ENCODE data around the gene NAV3. TPM values are rescaled to one million over a fixed set of nuclear protein-coding genes. Genes with fewer than 3 reads are reported as not detected.

The NAV3 gene, protein sequence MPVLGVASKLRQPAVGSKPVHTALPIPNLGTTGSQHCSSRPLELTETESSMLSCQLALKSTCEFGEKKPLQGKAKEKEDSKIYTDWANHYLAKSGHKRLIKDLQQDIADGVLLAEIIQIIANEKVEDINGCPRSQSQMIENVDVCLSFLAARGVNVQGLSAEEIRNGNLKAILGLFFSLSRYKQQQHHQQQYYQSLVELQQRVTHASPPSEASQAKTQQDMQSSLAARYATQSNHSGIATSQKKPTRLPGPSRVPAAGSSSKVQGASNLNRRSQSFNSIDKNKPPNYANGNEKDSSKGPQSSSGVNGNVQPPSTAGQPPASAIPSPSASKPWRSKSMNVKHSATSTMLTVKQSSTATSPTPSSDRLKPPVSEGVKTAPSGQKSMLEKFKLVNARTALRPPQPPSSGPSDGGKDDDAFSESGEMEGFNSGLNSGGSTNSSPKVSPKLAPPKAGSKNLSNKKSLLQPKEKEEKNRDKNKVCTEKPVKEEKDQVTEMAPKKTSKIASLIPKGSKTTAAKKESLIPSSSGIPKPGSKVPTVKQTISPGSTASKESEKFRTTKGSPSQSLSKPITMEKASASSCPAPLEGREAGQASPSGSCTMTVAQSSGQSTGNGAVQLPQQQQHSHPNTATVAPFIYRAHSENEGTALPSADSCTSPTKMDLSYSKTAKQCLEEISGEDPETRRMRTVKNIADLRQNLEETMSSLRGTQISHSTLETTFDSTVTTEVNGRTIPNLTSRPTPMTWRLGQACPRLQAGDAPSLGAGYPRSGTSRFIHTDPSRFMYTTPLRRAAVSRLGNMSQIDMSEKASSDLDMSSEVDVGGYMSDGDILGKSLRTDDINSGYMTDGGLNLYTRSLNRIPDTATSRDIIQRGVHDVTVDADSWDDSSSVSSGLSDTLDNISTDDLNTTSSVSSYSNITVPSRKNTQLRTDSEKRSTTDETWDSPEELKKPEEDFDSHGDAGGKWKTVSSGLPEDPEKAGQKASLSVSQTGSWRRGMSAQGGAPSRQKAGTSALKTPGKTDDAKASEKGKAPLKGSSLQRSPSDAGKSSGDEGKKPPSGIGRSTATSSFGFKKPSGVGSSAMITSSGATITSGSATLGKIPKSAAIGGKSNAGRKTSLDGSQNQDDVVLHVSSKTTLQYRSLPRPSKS (N-terminal part only)
- not detected for total RNA-seq

DNA sequence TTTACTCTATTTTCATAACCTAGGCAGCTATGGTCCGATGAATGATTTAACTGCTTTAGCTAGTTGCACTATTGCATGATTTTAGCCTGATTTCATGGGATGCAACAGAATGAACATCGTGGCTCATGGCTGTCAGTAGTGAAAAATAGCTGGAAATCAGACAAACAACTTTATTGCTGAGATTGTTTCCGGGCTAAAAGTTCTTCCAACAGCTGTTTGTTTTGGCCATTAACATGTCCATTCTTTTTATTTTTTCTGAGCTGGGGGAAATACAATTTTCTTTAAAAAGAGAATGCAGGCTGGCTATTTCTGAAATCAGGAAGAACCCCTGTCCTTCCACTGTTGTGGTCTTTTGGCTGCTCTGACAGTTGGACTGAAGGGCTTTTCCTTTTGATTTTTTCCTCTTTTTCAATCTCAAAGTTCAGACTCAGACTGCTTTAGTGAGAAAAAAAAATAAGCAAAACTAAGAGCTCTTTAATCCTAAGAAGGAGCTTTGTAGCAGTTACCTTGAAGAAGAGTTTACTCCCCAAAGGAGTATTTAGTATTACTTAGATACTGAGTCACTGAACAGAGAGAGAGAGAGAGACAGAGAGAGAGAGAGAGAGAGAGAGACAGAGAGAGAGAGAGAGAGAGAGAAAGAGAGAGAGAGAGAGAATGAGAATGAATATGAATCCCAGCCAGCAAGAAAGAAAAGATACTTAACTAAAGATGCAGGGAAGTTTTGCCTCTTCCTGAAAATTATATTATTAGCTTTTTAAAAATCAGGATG lies at the start of gene NAV3:
NAV3 (plus strand) TSS at position 312 of the 769 bp plus-strand sequence. CDS start 568 bp downstream, outside the sequence.
- DNase-seq (ENCODE audit: low spot score in 2 of 2): no peak
- H3K36me3 Mint-ChIP-seq: no peaks in the 10 kb centered on the region

DNA sequence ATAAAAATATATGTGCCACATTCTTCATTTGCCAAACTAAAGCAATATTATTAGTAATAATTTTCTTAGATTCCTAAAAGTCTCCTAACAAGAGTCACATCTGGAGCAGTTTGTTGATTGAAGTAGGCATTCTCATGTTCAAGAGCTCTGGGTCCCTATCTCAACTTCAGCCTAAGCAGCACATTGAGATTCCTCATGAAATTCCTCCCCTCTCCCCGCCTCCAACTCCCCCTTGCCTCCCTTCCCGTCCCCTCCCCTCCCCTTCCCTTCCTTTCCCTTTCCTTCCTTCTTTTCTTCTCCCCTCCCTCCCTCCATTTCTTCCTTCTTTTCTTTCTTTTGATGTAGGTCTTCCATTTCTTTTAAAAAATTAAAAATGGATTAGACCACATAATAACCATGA lies 48.7 kb upstream of the NAV3 start:
- ATAC-seq: no peak
- Mint-ChIP-seq H3K36me3 (no peaks in the 10 kb centered on the region), H3K9me3 (peaks cover 11 to 22% of the 10 kb centered on the region in 2 donors), H3K27ac (no peak overlapping the region)
- DNase-seq (ENCODE audit: low spot score in 2 of 2): no peak

More for the DNA sequence above, at the start of gene NAV3:
- no peak for ATAC-seq
- H3K27ac Mint-ChIP-seq: peak within 1 kb of the TSS in 1 of 2 donors; percentile 29
- no peaks in the 10 kb centered on the region for H3K9me3 Mint-ChIP-seq

DNA sequence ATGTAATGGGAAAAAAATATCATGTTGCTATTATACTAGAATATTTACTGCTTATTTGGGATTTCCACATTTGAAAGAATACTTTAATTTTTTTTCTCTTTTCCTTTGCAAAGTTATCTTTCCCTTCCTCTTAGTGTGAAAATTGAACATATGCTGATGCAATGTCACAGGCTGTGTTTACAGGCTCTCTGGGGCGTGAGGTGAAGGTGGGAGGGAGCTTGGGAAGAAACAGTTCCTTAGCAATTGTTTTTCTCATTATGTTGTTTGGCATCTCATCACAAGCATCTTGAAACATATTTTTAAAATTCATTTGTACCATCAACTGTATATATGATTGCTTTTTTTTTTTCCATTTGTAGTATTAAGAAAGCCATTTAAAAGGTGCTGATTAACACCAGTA lies 47.9 kb upstream of the NAV3 start:
- Mint-ChIP-seq H3K36me3 (no peaks in the 10 kb centered on the region), H3K27ac (no peak overlapping the region), H3K9me3 (peaks cover 11 to 22% of the 10 kb centered on the region in 2 donors)
- no peak for ATAC-seq
- no peak for DNase-seq (ENCODE audit: low spot score in 2 of 2)

DNA sequence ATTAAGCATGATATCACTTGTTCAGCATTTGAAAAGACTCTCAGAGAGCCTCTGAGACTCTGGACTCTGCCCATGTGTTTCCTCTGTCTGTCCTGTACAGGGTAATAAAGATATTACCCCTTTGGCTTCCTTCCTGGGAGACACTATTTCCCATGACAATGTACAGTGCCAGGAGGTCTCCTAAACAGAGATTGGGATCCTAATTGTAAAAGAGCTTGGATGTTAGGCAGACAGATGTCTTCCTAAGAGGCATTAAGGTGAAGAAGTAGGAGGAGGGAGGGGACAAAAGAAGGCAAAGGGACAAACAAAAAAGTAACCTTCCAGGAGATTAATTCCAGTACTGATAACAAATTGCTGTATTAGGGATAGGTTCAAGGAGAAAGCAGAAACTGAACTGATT lies 45.5 kb upstream of the NAV3 start:
- ATAC-seq (no peak), DNase-seq (ENCODE audit: low spot score in 2 of 2) (no peak)
- H3K36me3 Mint-ChIP-seq: no peaks in the 10 kb centered on the region
- no peak overlapping the region for H3K27ac Mint-ChIP-seq
- H3K9me3 Mint-ChIP-seq: peaks cover 16 to 28% of the 10 kb centered on the region in 2 donors

DNA sequence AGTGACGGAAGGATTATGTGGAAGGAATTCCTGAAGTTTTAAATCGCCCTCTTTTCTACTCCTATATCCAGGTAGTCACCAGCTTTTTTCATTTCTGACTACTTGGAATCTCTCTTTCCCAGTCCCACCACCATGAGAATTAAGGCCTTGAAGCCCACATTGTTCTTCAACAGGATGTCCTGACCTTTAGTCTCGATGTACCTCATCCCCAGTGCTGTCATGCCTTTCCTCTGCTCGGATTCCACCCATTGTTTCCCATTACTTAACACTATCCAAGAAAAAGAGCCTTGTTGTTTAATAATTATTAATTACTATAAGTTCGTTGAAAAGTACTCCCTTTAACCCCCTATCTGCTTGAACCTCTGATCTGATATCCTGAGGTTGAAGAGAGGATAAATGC lies 44.0 kb upstream of the NAV3 start:
- no peak for DNase-seq (ENCODE audit: low spot score in 2 of 2)
- H3K36me3 Mint-ChIP-seq: no peaks in the 10 kb centered on the region
- ATAC-seq: no peak
- no peak overlapping the region for H3K27ac Mint-ChIP-seq
- peaks cover 17 to 27% of the 10 kb centered on the region in 2 donors for H3K9me3 Mint-ChIP-seq

DNA sequence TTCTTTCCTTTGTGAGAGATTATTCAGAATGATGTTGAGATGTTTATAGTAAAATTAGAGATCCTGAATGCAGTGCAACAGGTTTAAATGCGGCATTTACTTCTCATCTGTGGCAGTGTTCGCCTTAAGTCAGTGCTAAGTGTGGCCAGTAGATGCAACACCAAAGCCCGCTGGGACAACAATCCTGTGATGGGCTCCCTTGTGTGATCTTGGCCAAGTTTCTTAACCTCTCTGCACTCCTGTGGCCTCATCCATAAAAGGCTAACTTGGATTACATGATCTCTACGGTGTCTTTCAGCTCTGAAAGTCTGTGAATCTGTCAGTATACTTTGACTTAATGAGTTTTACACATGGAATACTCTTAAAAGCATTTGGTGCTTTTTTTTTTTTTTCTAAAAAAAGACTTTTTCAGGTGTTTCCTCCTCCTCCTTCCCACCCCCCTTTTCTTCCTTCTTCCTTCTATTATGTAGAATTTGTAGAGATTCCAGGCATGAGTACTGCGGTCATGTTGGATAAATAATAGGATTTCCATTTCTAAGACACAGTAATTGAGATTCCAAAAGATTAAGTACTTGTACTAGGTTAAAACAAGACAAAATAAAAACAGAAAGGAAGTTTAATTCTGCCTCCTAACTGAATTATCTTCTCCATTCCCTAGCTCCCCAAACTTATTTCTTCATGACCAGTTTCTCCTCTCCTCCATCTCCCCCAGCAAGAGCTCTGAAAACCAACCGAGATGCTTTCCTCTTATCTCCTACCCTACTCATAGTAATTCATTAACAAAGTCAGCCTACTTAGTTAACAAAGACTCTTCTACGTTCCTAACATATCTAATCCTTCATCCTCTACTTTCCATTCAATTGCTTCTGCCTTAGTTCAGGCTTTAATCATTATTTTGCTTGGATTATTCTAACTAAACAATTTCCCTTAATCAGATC lies 42.2 kb upstream of the NAV3 start:
- ATAC-seq: no peak
- no peak overlapping the region for H3K27ac Mint-ChIP-seq
- DNase-seq (ENCODE audit: low spot score in 2 of 2): no peak
- H3K36me3 Mint-ChIP-seq: no peaks in the 10 kb centered on the region
- peaks cover 16 to 25% of the 10 kb centered on the region in 2 donors for H3K9me3 Mint-ChIP-seq

DNA sequence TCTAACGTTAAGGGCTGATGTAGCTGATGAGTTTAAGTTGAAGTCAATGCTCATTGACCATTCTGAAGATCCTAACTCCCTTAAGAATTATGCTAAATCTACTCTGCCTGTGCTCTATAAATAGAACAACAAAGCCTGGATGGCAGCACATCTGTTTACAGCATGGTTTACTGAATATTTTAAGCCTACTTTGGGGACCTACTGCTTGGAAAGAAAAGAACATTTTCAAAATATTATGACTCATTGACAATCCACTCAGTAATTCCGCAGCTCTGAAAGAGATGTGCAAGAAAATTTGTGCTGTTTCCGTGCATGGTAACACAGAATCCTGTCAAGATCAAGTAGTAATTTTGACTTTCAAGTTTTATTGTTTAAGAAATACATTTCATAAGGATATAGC lies 35.0 kb upstream of the NAV3 start:
- peaks cover 6 to 11% of the 10 kb centered on the region in 2 donors for H3K9me3 Mint-ChIP-seq
- ATAC-seq (no peak), DNase-seq (ENCODE audit: low spot score in 2 of 2) (no peak)
- H3K36me3 Mint-ChIP-seq: no peaks in the 10 kb centered on the region
- no peak overlapping the region for H3K27ac Mint-ChIP-seq

DNA sequence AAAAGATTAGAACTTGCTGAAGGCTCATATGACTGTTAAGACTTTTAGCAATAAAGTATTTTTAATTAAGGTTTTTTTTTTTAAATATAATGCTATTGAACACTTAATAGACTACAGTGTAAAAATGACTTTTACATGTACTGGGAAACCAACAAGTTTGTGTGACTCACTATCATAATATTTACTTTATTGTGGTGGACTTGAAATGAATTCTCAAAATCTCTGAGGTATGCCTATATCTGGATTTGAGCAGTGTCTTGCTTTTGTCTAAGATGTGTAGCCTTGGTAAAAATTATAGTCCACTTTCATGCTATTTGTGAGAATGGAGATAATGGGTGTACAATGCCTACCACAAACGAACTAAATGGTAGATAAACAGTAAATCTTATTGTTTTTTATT lies 33.9 kb upstream of the NAV3 start:
- DNase-seq (ENCODE audit: low spot score in 2 of 2): no peak
- Mint-ChIP-seq H3K36me3 (no peaks in the 10 kb centered on the region), H3K27ac (no peak overlapping the region), H3K9me3 (peaks cover 4 to 8% of the 10 kb centered on the region in 2 donors)
- ATAC-seq: no peak

DNA sequence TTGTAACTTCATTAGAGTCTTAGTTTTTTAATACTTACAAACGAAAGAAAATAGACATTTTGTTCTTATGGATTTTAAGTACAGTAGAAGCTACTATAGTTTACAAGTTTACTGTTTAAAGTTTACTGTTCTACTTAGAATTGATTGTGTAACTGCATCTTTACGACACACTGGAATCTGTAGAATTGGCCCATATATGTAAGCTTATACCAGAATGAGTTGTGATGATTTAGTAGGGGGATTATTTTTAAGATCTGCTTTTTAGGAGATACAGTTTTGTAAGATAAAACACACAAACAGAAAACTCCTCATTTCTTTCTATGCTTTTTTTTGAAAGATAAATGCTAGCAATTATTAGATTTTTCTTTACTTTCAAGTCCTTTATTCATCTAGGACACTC lies 30.2 kb upstream of the NAV3 start:
- H3K27ac Mint-ChIP-seq: no peak overlapping the region
- H3K9me3 Mint-ChIP-seq: peaks cover 6 to 20% of the 10 kb centered on the region in 2 donors
- DNase-seq (ENCODE audit: low spot score in 2 of 2) (no peak), ATAC-seq (no peak)
- H3K36me3 Mint-ChIP-seq: no peaks in the 10 kb centered on the region

DNA sequence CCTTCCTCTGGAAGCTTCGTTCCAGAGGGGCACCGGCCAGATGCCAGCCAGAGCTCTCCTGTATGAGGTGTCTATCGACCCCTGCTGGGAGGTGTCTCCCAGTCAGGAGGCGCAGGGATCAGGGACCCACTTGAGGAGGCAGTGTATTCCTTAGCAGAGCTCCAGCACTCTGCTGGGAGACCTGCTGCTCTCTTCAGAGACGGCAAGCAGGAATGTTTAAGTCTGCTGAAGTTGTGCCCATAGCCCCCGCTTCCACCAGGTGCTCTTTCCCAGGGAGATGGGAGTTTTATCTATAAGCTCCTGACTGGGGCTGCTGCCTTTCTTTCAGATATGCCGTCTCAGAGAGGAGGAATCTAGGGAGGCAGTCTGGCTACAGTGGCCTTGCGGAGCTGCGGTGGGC lies 22.2 kb upstream of the NAV3 start:
- ATAC-seq: no peak
- Mint-ChIP-seq H3K9me3 (peaks cover 27 to 32% of the 10 kb centered on the region in 2 donors), H3K36me3 (peaks cover 0 to 4% of the 10 kb centered on the region in 2 donors), H3K27ac (no peak overlapping the region)
- no peak for DNase-seq (ENCODE audit: low spot score in 2 of 2)

DNA sequence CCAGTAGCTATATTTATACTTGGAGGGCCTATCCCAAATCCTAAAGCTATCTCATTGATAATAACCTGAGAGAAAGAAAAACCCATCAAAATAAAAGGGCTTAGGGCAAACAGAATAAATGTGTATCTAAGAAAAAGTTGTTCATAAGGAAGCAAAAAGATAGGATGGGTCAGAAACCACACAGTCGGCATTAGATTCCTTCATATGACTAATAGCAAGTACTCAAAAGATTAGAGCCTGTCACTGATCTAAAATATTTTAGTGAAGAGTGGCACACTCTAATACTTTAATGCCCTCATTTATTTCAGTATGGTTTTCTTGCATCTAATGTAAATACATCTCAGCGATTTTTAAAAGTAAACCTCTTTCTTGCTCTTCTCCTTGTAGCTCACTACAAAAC lies 17.1 kb upstream of the NAV3 start:
- peaks cover 4 to 8% of the 10 kb centered on the region in 2 donors for H3K9me3 Mint-ChIP-seq
- H3K27ac Mint-ChIP-seq: no peak overlapping the region
- no peak for DNase-seq (ENCODE audit: low spot score in 2 of 2)
- H3K36me3 Mint-ChIP-seq: peaks cover 0 to under 1% of the 10 kb centered on the region in 2 donors
- no peak for ATAC-seq

DNA sequence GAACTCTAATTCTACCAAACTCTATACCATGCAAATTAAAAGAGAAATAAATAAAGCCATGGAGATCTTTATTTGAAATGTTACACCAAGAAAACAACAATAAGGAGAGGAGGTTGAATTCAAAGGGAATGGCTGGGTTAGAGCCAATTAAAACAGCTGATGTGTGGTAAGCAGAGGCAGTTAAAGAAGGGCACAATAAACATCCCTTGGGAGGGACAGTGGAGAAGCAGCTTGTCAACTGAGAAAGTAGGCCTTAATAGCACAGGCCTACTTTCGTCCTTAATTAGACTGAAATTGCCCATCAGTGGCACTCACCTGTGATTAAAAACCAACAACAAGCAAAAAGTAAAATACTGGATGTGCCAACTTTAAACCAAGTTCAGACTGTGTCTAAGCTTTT lies 16.3 kb upstream of the NAV3 start:
- no peaks in the 10 kb centered on the region for H3K36me3 Mint-ChIP-seq
- no peak for DNase-seq (ENCODE audit: low spot score in 2 of 2)
- ATAC-seq: no peak
- no peak overlapping the region for H3K27ac Mint-ChIP-seq
- peaks cover 4 to 8% of the 10 kb centered on the region in 2 donors for H3K9me3 Mint-ChIP-seq

DNA sequence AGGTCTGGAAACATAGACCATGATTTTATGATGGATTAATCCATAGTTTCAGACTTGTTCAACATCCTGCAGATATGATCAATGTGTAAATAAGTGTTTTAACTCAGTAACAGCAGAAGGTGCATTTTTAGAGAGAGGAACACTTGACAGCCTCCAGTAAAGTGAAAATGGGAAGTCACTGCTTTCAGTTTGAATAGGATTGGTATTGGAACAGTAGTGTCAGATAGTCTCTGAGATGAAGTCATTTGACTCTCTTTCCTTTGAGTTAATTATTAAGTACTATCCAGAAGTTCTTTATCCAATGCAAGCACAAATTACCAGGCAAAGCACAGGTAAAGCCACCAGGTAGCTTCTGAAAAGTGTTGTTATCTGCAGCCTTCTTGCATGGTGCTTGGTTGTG lies 14.5 kb upstream of the NAV3 start:
- DNase-seq (ENCODE audit: low spot score in 2 of 2) (no peak), ATAC-seq (no peak)

DNA sequence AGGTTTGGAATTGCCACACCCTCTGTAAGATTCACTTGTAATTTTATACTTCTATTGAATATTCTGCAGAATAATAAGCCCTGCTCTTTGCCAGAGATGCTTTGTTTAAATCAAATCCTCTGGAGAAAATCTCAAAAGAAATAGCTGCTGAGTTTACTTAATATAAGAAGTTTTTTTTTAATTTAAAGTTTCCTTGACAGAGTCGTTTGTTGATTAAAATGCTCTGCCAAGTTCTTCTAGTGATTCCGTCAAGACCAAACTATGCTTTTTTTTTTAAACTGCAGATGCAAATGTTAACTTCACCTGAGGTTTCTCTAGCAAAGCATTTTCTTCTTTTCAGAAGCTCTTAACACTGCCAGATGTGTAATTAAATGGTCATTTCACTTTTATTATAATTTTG lies 13.4 kb upstream of the NAV3 start:
- ATAC-seq (no peak), DNase-seq (ENCODE audit: low spot score in 2 of 2) (no peak)
- Mint-ChIP-seq H3K36me3 (no peaks in the 10 kb centered on the region), H3K9me3 (peaks cover 4 to 8% of the 10 kb centered on the region in 2 donors), H3K27ac (no peak overlapping the region)

More for the DNA sequence above, 14.5 kb upstream of the NAV3 start:
- Mint-ChIP-seq H3K9me3 (peaks cover 4 to 8% of the 10 kb centered on the region in 2 donors), H3K36me3 (no peaks in the 10 kb centered on the region), H3K27ac (no peak overlapping the region)

DNA sequence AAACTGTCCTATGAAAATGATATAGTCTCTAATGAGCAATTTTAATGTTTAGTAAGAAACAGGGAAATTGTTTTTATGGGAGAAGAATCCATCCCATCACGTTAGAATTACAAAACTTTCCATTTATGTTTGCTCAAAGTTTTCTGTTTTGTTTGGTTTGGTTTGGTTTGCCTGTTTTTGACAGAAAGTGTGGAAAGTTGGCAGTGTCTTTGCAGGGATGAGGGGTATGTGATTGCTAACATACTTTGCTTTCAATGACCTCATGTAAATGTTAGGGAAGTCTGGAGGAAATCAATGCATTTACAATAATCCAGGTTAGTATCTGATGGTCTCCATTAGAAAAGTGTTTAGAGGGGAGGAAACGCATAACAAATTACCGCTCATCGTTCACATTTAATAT lies 12.3 kb upstream of the NAV3 start:
- DNase-seq (ENCODE audit: low spot score in 2 of 2): no peak
- Mint-ChIP-seq H3K36me3 (peaks cover 0 to 5% of the 10 kb centered on the region in 2 donors), H3K27ac (no peak overlapping the region)

More for the DNA sequence above, 12.3 kb upstream of the NAV3 start:
- ATAC-seq: no peak
- peaks cover 9 to 14% of the 10 kb centered on the region in 2 donors for H3K9me3 Mint-ChIP-seq
